ENCODE data around the gene OR14A16.
A peak's percentile ranks its signal among the peaks of the same experiment; 100 is the strongest.

The OR14A16 gene, protein sequence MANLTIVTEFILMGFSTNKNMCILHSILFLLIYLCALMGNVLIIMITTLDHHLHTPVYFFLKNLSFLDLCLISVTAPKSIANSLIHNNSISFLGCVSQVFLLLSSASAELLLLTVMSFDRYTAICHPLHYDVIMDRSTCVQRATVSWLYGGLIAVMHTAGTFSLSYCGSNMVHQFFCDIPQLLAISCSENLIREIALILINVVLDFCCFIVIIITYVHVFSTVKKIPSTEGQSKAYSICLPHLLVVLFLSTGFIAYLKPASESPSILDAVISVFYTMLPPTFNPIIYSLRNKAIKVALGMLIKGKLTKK

DNA sequence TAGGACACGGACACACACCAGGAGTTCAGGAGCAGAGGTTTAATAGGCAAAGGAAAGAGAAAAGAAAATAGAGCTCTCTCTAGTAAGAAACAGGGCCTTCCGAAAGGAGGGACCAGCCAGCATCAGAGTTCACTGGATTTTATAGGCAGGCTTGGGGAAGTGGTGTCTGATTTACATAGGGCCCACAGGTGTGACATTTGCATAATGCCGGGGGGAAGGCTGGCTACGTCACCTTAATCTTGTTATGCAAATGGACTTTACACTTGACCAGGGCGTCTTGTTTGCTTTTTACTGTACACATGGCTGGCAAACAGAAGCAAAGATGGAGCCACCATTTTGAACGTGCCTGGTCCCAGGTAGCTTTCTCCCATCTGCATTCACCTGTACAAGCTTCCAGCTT is at the start of gene OR14A16:
OR14A16 (minus strand) TSS at position 97 of the 400 bp plus-strand sequence. CDS start 8,390 bp downstream, outside the sequence.
- no peak for DNase-seq (ENCODE audit: low read depth)

DNA sequence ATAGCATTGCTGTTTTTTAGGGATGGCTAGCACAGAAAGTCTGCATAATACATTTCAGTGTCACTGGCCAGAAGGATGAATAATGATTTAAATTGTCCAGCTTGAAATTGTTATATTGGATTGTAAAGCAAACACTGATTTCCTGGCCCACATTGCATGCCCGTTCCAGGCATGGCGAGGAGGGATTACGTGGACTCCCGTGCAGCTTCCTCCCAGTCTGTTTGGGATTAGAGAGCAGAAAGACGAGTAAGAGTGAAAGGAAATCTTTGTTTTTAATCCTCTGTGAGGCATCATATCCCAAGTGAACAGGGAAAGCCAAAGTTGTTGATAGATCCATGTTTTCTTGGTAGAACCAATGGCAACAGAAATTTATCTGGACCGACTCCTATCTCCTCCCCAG is 41.5 kb upstream of the OR14A16 start:
- no peak for DNase-seq (ENCODE audit: low read depth)

DNA sequence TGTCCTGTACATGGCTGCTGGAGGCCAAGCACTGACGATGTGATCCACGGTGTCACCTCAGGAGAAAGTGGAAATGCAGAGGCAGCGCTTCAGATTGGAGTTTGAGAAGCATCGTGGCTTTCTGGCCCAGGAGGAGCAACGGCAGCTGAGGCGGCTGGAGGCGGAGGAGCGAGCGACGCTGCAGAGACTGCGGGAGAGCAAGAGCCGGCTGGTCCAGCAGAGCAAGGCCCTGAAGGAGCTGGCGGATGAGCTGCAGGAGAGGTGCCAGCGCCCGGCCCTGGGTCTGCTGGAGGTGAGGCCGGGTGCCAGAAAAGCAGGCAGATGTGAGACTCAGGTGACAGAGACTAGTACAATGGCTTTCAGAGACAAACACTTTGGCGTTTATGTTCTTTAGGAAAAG is 40.7 kb upstream of the OR14A16 start:
- DNase-seq (ENCODE audit: low read depth) = no peak

DNA sequence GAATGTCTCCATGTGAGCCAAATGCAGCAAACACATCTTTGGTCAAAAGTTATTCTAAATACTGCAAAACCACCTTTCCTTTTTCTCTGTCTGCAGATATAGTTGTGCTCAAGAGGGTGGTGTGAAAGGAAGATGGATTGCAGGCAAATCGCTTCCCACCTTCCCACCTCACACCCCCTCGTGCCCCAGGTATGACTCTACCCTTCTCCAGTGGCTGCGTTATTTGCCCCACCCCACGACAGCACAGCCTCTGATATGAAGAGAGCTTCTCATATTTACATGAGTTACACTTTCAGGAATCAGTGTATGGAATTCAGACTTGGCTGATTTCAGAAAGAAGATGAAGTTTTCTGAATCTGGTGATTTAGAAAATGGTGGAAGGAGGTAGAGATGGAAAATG is 38.8 kb upstream of the OR14A16 start:
- no peak for DNase-seq (ENCODE audit: low read depth)

DNA sequence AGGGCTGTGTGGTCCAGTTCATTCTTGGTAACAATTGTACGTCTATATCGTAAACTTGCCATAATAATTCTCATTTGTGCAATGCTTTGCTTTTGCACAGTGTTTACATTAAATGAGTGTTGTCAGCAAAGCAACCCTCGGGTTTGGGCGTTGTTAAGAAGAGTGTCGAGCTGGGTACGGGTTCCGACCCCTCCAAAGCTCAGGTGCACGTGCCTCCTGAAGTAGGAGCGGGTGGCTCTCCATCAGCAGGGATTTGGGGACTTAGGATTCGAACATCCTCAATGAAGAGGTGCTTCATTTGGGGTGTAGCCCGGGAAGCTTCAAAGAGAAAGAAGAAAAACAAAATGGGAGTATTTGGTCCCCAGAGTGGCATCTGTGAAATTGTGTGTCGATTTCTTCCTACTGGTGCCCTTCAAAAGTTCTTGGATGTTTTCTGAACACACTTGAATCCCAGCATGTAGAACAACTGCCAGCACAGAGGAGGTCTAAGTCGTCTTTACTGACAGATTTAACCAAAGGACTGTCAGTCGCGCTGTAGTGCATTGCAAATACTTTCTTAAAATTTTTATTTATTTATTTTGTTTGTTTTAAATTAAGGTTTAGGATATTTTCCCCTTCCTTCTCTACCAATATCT is 34.2 kb upstream of the OR14A16 start:
- DNase-seq (ENCODE audit: low read depth) = no peak

DNA sequence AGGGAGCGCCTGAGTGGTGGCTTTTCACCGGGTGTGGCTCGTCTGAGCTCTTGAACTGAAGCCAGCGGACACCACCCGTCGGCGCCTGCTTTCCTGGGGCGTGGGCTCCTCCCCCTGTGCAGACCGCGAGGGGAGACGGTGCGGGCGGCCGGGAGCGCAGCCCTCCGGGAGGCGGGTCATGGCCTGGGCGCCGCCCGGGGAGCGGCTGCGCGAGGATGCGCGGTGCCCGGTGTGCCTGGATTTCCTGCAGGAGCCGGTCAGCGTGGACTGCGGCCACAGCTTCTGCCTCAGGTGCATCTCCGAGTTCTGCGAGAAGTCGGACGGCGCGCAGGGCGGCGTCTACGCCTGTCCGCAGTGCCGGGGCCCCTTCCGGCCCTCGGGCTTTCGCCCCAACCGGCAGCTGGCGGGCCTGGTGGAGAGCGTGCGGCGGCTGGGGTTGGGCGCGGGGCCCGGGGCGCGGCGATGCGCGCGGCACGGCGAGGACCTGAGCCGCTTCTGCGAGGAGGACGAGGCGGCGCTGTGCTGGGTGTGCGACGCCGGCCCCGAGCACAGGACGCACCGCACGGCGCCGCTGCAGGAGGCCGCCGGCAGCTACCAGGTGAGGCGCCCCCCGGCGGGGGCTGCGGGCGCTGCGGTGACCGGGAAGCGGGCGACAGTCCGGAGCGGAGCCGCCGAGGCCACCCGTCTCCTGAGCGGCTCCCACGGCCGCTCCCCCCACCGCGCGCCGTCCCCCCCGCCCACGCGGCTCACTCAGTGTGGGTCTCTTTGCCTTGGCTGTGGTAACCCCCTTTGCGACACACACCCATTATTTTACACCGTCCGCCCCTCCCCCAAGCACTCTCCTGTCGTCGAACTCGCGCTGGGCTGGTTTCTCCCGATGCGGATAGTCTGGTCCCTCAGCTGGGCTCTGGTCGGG is 33.4 kb upstream of the OR14A16 start, which contains the start of gene TRIM58:
TRIM58 (plus strand) TSS at position 119 of the 916 bp plus-strand sequence; CDS start at position 179, 60 bp downstream.
- DNase-seq (ENCODE audit: low read depth) = peak; percentile 83

DNA sequence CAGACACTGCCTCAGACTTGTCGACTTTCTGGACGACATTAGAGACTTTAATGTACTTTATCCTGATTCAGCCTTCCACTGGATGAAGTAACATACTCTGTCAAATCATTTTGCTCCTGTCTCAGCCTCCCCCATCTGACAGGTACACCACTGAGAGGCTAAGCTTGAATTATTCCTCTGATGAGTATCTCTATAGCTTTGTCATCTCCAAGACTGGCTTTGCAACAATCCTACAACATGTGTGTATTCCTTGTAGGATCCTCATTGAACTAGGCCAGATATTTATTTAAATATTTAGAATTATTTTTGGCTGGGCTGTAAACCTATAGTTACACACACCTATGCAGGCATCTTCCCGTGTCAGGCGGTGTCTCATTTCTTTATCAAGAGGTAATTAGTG is 32.0 kb upstream of the OR14A16 start:
- DNase-seq (ENCODE audit: low read depth) = no peak

DNA sequence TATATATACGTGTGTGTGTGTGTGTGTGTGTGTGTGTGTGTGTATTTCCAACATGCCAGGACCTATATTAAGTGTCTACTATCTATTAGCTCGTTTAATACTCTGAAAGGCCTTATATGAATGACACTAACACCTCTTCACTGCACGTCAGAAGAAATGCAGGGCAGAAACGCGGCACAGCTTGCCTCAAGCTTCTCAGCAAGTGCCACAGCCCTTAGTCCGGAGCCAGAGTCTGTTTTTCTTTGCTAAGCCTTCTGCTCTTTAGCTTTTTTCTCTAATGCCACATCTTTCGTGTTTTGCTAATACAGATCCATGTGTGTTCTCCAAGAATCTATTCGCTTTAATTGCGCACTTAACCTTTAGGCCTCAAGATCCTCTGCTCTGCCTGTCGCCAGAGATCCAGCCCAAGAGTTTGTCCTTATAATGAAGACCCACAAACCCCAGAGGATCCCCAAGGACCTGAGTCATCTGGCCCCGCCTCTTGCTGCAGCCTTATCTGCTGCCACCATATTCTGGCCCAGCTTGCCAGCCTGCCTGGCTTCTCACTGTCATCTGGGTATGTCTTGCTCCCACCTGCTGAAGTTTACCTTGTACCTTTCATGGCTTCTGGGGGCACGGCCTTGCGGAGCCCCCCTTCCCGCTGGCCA is 31.1 kb upstream of the OR14A16 start:
- peak; percentile 73 for DNase-seq (ENCODE audit: low read depth)

DNA sequence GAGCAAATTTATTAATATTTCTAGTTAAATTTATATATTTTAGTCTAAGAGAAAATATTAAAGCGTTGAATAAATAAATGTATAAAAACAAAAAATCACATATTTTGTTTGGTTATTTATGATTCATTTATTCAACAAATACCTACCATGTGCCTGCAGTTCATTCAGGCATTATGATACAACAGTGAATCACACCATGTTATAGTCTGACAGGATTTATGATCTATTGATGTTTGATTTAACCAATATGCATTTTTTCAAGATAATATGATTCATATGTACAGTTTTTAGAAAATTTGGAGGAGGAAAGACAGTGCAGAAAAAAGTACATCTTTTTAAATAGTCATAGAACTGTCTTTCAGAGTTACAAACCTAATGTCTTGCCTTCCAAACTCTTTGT is 25.7 kb upstream of the OR14A16 start:
- no peak for DNase-seq (ENCODE audit: low read depth)

DNA sequence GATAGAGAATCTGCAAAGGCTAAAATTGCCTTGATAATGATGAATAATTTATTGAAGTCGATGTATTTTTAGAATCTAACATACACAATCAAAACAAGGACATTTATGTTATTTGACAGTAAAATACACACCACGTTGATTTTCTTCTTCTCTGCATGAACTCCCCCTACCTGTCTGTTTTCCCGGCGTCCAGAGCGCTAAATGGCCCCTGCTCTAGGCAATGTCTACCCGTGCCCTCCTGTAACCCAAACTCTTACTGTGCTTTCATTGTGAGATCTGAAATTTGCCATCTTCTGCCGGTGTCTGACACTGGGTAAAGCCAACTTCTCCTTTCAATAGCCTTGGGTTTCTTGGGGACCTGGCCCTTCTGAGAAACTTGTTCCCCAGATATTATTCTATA is 24.4 kb upstream of the OR14A16 start:
- no peak for DNase-seq (ENCODE audit: low read depth)

DNA sequence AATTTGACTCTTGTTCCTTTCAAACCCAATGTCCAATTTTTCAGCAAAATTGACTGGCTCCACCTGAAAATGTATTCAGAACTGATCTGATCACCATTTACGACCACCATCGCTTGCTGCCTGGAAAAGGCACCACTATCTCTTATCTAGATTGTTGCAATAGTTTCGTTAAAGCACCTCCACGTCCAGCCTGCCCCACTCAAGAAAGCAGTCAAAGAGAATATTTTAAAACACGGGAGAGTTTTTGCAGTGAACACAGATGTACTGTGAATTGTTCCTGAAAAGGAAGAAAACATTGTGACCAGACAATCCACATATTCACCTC is 21.7 kb upstream of the OR14A16 start:
- no peak for DNase-seq (ENCODE audit: low read depth)

DNA sequence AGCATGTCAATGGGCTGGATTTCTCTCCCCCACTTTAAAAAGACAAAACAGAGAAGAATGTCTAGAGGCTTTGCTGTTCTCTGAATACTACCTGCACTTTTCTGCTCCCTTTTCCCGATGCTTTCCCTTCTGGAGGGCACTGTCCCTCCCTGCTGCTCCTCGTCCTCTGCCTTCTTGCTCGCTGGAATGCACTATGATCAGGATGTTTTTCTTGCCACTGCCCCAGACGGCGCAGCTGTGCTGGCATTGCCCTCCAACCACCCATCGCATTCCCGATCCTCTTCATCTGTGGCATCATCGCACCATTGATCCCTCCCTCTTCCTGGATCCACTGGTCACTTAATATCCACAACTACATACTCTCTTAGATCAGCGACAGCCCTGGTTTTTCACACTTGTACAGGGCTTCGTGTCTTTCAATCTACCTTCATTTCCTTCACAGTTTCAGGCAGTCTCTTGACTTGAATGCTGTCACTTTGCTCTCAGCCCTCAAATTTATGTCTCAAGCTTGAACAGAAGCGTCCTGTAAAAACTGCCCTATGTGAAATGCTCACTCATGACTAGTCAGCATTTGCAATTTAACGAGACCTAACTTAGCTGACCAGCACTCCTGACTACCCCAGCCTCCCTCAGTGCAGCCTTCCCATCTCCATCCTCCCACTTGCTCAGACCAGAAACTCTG is 21.2 kb upstream of the OR14A16 start:
- DNase-seq (ENCODE audit: low read depth) = no peak

DNA sequence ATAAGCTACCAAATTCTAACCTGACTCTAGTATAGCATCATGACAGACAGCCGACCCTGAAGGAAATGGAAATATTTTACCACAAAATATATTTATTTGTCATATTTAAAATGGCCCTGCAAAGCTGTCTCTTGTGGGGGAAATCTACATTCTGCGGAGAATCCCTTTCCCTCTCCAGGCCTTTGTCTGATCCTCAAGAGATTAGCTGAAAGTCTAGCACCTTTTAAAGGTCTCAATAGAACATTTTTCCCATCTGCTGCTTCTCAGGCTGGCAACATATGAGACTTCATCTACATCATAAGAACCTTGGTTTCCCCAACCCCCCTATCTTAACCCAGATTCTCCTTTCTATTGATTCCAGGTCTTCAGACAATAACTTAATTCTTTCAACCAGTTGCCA is 19.5 kb upstream of the OR14A16 start:
- no peak for DNase-seq (ENCODE audit: low read depth)

DNA sequence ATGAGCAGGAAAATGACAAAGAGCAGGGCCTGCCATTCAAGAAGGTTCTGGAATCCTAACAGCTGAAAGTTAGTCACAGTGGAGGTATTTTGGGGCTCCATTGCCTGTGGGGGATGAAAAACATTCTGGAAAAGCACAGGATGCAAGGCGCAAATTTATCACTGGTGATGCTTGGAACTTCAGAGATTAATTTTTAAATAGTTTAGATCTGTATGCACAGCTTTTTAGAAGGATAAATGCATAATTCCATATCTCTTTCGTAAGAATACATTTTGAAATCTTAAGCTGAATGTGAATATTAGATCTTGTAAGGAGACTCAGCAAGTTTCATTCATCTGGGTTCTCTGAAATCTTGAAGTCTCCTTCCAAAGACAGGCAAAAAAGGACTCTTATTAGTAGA is 17.9 kb upstream of the OR14A16 start, which contains the start of gene OR11L1:
OR11L1 (minus strand) TSS at position 101 of the 400 bp plus-strand sequence; CDS start at position 101, 0 bp downstream.
- DNase-seq (ENCODE audit: low read depth) = no peak

DNA sequence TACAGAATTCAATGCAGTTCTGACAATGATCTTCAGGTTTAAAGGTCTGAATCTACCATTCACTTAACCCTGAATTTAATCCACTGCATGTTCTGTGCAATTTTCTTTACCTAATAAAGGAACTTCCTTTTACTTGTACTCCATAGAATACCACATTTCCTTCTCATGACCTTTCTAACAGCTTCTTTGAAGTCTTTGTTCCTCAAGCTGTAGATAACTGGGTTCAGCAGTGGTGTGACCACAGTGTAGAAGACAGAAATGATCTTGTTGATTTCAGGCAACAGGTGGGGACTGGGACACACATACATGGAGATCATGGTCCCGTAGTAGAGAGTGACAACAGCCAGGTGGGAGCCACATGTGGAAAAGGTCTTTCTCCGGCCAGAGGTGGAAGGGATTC is 16.9 kb upstream of the OR14A16 start:
- no peak for DNase-seq (ENCODE audit: low read depth)

DNA sequence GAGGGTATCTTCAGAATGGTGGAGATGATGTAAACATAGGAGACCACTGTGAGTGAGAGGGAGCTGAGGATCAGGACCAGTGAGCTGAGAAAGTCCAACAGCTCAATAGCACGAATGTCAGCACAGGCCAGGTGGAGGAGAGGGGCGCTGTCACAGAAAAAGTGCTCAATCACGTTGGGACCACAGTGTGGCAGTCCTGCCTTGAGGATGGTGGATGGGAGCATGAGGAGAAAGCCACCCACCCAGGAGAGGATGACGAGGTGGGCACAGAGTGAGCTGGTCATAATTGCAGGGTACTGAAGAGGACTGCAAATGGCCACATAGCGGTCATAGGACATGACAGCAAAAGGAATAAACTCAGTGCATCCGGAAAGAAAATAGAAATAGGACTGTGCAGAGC is 9.7 kb upstream of the OR14A16 start:
- DNase-seq (ENCODE audit: low read depth) = no peak

DNA sequence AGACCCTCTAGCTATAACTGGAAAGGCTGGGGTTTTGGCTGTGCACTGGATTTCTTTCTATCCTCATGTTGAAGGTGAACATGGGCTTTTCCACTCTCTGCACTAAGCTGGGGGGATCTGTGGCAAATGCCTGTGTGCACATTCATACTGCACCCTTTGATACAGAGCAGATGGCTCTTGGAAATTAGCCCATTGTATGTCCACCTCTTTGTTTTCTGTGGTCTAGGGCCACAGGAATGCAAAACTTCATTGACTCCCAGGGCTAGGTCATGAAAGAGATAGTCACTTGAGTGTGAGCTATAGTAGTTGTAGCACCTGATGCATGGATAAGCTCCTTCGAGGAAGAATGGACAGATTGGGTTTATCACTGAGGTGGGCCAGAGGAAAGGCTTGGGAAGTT is 5.7 kb upstream of the OR14A16 start:
- no peak for DNase-seq (ENCODE audit: low read depth)

DNA sequence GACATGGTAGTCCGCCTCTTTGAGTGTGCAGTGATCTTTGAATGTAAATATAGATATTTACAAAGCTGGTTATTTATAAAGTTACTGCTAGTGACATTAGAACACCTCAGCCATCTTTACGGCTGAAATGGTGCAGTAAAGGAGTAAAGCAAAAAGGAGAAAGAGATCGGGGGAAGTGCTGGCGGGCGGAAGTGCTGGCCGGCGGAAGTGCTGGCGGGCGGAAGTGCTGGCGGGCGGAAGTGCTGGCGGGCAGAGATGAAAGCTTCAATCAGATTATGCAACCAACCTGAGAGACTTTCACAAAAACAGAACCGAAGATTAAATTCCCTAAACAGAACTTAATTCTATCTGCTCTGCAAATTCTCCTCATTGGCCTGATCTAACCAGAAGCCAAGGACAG is 1.4 kb upstream of the OR14A16 start:
- DNase-seq (ENCODE audit: low read depth) = peak; percentile 68

DNA sequence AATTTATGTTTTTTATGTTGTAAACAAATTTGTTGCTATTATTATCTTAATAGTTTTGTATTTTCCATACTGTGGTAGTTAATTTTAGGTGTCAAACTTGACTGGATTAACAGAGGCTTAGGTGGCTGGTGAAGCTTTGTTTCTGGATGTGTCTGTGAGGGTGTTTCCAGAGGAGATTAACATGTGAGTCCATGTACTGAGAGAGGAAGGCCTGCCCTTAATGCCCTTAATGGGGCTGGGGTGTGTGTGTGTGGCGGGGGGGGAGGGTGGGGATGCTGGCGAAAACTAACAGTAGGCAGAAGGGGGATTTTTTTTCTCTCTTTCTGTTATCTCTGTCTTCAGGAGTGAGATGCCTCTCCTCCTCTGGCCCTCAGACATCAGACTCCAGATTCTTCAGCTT is 1.9 kb downstream of the OR14A16 start:
- peak; percentile 49 for DNase-seq (ENCODE audit: low read depth)

DNA sequence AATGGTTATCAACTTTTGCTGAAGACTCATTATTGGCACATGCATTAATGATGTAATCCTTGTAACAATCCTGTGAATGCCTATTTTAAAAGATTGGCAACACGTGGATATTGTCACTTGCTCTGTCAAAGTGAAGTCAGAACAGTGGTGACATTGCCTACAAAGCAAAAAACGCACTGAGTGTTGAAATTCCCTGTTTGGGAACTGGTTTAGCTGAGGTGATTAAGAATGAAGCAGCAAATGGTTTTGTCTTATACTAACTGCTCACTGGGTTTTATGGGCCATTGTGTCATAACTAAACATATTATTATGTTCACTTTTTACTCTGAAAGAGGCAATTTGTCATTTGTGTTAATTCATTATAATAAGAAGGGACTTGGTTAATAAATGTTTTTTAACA is 11.3 kb downstream of the OR14A16 start:
- DNase-seq (ENCODE audit: low read depth) = no peak

DNA sequence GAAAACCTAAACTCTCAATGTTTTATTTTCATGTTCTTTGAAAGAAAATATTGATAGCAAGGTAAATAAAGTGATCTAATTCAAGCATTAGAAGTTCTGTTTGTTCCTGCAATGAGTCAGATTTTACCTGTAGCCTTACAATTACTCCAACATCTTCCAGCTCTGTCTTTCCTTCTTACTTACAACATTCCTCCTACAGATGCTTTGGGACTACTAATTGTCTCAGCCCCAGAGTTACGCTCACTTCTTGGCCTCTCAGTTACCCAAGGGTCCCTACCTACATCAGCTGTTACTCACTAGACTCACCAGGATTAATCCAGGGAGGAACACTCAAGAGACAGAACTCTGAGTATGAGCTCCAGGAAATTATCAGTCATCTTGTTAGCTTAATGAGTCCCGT is 26.4 kb downstream of the OR14A16 start:
- no peak for DNase-seq (ENCODE audit: low read depth)

DNA sequence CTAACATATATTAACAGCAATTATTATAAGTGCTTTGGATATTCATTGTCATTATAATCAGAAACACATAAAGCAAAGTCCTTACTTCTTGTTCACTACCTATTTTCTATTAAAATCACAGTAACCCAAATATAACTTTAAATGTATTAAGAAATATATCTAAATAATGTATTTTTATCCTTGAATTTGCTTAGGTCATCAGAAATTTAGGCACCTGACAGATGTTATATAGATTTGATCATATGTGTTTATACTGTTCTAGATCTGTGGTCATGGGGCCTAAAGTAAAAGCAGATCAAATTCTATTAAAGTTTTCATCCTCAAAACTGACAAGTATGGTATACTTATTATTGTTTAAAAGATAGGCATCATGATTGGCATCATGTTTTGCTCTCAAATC is 54.3 kb downstream of the OR14A16 start:
- DNase-seq (ENCODE audit: low read depth) = no peak
